ENCODE results near the gene ABLIM2. TPM values are rescaled to one million over a fixed set of nuclear protein-coding genes. Genes with fewer than 3 reads are reported as not detected.

The ABLIM2 gene
- total RNA-seq, 1 donor from 2014 or later = 7.5 TPM

DNA sequence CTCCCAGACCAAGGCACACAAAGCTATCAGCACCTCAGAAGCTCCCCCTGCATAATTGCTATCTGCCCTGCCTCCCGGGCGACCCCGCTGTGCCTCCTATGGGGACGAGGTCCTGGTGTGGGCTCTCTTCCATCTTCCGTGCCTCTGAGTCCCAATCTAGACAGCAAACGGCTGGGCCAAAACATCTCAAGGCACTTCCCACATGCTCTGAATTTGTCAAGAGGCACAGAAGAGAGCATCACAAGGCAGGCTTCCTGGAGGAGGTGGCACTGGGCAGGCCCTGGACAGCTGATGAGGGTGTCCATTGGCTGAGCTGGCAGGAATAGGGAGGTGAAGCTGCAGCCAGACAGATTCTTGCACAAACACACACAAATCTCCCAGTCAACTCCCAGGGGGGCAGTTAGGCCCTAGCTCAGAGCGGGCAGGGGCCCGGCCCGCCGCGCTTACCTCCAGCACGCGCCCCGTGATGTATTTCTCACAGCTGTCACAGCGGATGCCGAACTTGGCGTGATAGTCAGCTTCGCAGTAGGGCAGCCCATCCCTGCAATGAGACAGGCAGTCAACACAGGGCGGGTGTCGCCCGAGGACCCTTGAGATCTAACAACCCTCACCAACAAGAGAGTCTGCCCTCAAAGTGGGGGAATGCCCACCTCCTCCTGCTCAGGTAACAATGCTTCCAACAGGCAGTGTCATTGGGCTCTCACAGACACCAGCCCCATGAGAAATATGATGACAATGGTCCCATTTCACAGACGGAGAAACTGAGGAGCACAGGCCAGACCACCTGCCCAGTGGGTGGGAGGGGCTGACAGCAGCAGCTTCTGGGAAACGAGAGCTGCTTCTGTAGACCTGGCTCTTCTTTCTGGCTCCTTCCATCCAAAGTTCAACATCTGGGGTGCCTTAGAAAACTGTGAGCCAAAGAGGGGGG is 81.2 kb downstream of the ABLIM2 start:
- Mint-ChIP-seq H3K9me3 (ENCODE audit: unreplicated experiment) (peaks cover 3% of the 10 kb centered on the region), H3K4me3 (ENCODE audit: unreplicated experiment) (no peak overlapping the region), H3K27ac (ENCODE audit: unreplicated experiment) (no peak overlapping the region), H3K36me3 (ENCODE audit: unreplicated experiment) (no peaks in the 10 kb centered on the region), H3K4me1 (ENCODE audit: low read depth, unreplicated experiment) (peaks cover 20% of the 10 kb centered on the region), H3K27me3 (ENCODE audit: unreplicated experiment) (peaks cover 6% of the 10 kb centered on the region)
- no peak for DNase-seq
- TF ChIP-seq, protein P1, sequence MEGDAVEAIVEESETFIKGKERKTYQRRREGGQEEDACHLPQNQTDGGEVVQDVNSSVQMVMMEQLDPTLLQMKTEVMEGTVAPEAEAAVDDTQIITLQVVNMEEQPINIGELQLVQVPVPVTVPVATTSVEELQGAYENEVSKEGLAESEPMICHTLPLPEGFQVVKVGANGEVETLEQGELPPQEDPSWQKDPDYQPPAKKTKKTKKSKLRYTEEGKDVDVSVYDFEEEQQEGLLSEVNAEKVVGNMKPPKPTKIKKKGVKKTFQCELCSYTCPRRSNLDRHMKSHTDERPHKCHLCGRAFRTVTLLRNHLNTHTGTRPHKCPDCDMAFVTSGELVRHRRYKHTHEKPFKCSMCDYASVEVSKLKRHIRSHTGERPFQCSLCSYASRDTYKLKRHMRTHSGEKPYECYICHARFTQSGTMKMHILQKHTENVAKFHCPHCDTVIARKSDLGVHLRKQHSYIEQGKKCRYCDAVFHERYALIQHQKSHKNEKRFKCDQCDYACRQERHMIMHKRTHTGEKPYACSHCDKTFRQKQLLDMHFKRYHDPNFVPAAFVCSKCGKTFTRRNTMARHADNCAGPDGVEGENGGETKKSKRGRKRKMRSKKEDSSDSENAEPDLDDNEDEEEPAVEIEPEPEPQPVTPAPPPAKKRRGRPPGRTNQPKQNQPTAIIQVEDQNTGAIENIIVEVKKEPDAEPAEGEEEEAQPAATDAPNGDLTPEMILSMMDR (IDR thresholded peaks at IDR 0.05; ENCODE audit: partially characterized antibody, unreplicated experiment) = no peak

GRCh38 chr4:8076023-8076422 is 82.6 kb downstream of the ABLIM2 start:
- H3K27me3 Mint-ChIP-seq (ENCODE audit: unreplicated experiment) = peaks cover 3% of the 10 kb centered on the region
- H3K36me3 Mint-ChIP-seq (ENCODE audit: unreplicated experiment) = no peaks in the 10 kb centered on the region
- peaks cover 3% of the 10 kb centered on the region for H3K9me3 Mint-ChIP-seq (ENCODE audit: unreplicated experiment)
- no peak overlapping the region for H3K27ac Mint-ChIP-seq (ENCODE audit: unreplicated experiment)
- peaks cover 16% of the 10 kb centered on the region for H3K4me1 Mint-ChIP-seq (ENCODE audit: low read depth, unreplicated experiment)
- no peak overlapping the region for H3K4me3 Mint-ChIP-seq (ENCODE audit: unreplicated experiment)
- no peak for DNase-seq
- TF ChIP-seq, protein P1 (IDR thresholded peaks at IDR 0.05; ENCODE audit: partially characterized antibody, unreplicated experiment) = no peak

- Mint-ChIP-seq H3K4me3 (ENCODE audit: unreplicated experiment) (no peak overlapping the region), H3K4me1 (ENCODE audit: low read depth, unreplicated experiment) (peaks cover 8% of the 10 kb centered on the region), H3K27ac (ENCODE audit: unreplicated experiment) (no peak overlapping the region), H3K36me3 (ENCODE audit: unreplicated experiment) (no peaks in the 10 kb centered on the region), H3K9me3 (ENCODE audit: unreplicated experiment) (peaks cover 3% of the 10 kb centered on the region), H3K27me3 (ENCODE audit: unreplicated experiment) (no peaks in the 10 kb centered on the region)
- TF ChIP-seq, protein P1 (IDR thresholded peaks at IDR 0.05; ENCODE audit: partially characterized antibody, unreplicated experiment) = no peak
- DNase-seq = no peak
Observed at GRCh38 chr4:8073206-8073863, 85.3 kb downstream of the ABLIM2 start.

DNA sequence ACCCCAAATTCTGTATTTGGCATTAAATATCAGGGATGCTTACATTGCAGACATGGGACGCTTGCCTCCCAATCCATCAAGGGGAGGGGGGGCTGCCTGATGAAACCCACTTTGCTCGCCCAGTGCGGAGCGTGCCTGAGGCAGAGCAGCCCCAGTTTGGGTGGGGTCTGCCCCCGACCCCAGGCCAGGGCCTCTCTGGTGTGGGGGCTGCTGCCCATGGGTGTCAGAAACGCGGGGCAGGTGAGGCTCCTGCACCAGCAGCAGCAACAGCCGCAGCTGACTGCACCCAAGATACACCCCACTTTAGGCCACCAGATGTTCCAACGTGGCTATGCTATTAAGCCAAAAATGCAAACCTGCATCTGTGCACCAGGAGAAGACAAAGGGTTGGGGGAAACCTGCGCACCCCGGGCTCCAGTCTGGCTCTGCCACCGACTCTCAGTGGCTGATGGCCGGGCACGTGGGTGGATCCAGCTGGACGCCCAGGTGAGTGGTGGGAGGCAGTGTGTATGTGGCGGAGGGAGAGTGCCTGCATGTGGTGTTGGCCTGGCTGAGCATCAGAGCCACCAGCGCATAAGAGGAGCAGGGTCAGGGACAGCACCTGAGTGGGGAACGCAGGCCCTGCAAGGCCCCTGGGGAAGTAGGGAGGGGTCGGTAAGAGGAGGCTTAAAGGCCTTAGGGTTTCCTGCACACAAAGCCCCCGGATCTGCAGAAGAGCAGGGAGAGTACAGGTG is 86.2 kb downstream of the ABLIM2 start:
- Mint-ChIP-seq H3K36me3 (ENCODE audit: unreplicated experiment) (no peaks in the 10 kb centered on the region), H3K4me1 (ENCODE audit: low read depth, unreplicated experiment) (peaks cover 8% of the 10 kb centered on the region), H3K27ac (ENCODE audit: unreplicated experiment) (no peak overlapping the region), H3K27me3 (ENCODE audit: unreplicated experiment) (no peaks in the 10 kb centered on the region), H3K9me3 (ENCODE audit: unreplicated experiment) (peaks cover 3% of the 10 kb centered on the region), H3K4me3 (ENCODE audit: unreplicated experiment) (no peak overlapping the region)
- TF ChIP-seq, protein P1 (IDR thresholded peaks at IDR 0.05; ENCODE audit: partially characterized antibody, unreplicated experiment) = no peak
- no peak for DNase-seq
